ENCODE measurements around the gene SLC6A9. TPM values are rescaled to one million over a fixed set of nuclear protein-coding genes. Genes with fewer than 3 reads are reported as not detected.

The SLC6A9 gene
- total RNA-seq, 6 donors from 2014 or later = 5.6 to 23.1 (median 19.5) TPM

- Histone ChIP-seq H3K36me3 (no peaks in the 10 kb centered on the region), H3K27ac (no peak overlapping the region), H3K27me3 (no peaks in the 10 kb centered on the region), H3K4me1 (peaks cover 3 to 11% (median 7%) of the 10 kb centered on the region in 4 donors), H3K4me3 (no peak overlapping the region), H3K9me3 (no peaks in the 10 kb centered on the region)
- no peak for ATAC-seq (ENCODE audit: low FRiP score in 2 of 2)
- no peak for TF ChIP-seq POLR2A (IDR thresholded peaks at IDR 0.05)
- TF ChIP-seq POLR2AphosphoS5 (IDR thresholded peaks at IDR 0.05) = no peak
- TF ChIP-seq CTCF (IDR thresholded peaks at IDR 0.05) = no peak
- TF ChIP-seq EP300 (IDR thresholded peaks at IDR 0.05) = no peak
- DNase-seq = no peak
- WGBS, 2 donors = 67 to 70% methylated on average over 4 of the region's 4 CpGs
These were observed 9.6 kb upstream of the SLC6A9 start for GRCh38 chr1:44040846-44041245.

GRCh38 chr1:44040418-44040817, 9.2 kb upstream of the SLC6A9 start:
- no peaks in the 10 kb centered on the region for H3K36me3 ChIP-seq
- peaks cover 3 to 12% (median 9%) of the 10 kb centered on the region in 4 donors for H3K4me1 ChIP-seq
- DNase-seq = no peak
- TF ChIP-seq EP300 (IDR thresholded peaks at IDR 0.05) = no peak
- no peak for TF ChIP-seq POLR2AphosphoS5 (IDR thresholded peaks at IDR 0.05)
- no peak for TF ChIP-seq CTCF (IDR thresholded peaks at IDR 0.05)
- TF ChIP-seq POLR2A (IDR thresholded peaks at IDR 0.05) = no peak
- no peaks in the 10 kb centered on the region for H3K27me3 ChIP-seq
- 71 to 76% methylated on average over 2 of the region's 2 CpGs for WGBS, 2 donors
- H3K27ac ChIP-seq = no peak overlapping the region
- no peak overlapping the region for H3K4me3 ChIP-seq
- H3K9me3 ChIP-seq = no peaks in the 10 kb centered on the region
- ATAC-seq (ENCODE audit: low FRiP score in 2 of 2) = no peak

- Histone ChIP-seq H3K27me3 (no peaks in the 10 kb centered on the region), H3K36me3 (no peaks in the 10 kb centered on the region), H3K9me3 (no peaks in the 10 kb centered on the region), H3K4me3 (no peak overlapping the region), H3K4me1 (peaks cover 3 to 12% (median 10%) of the 10 kb centered on the region in 4 donors), H3K27ac (no peak overlapping the region)
- TF ChIP-seq POLR2AphosphoS5 (IDR thresholded peaks at IDR 0.05) (no peak), POLR2A (IDR thresholded peaks at IDR 0.05) (no peak), CTCF (IDR thresholded peaks at IDR 0.05) (no peak), EP300 (IDR thresholded peaks at IDR 0.05) (no peak)
- DNase-seq (no peak), ATAC-seq (ENCODE audit: low FRiP score in 2 of 2) (no peak)
- WGBS, 2 donors = 82 to 83% methylated on average over 2 of the region's 2 CpGs
These were observed 7.8 kb upstream of the SLC6A9 start for GRCh38 chr1:44038876-44039657.

- Histone ChIP-seq H3K36me3 (no peaks in the 10 kb centered on the region), H3K27ac (no peak overlapping the region), H3K9me3 (no peaks in the 10 kb centered on the region), H3K27me3 (no peaks in the 10 kb centered on the region), H3K4me1 (peaks cover 8 to 15% (median 12%) of the 10 kb centered on the region in 4 donors), H3K4me3 (no peak overlapping the region)
- no peak for DNase-seq
- WGBS, 2 donors = 70 to 75% methylated on average over 5 of the region's 5 CpGs
- TF ChIP-seq POLR2A (IDR thresholded peaks at IDR 0.05) (no peak), CTCF (IDR thresholded peaks at IDR 0.05) (no peak), POLR2AphosphoS5 (IDR thresholded peaks at IDR 0.05) (no peak), EP300 (IDR thresholded peaks at IDR 0.05) (no peak)
- no peak for ATAC-seq (ENCODE audit: low FRiP score in 2 of 2)
These were observed 5.9 kb upstream of the SLC6A9 start for GRCh38 chr1:44037154-44037553.

Measured in upper lobe of left lung (tissue), 6 donors.